ENCODE results near the gene GTPBP1.

Gene GTPBP1

GRCh38 chr22:38727123-38727522 is 21.4 kb downstream of the GTPBP1 start:
- DNase-seq (ENCODE audit: low read depth), result no peak

DNA sequence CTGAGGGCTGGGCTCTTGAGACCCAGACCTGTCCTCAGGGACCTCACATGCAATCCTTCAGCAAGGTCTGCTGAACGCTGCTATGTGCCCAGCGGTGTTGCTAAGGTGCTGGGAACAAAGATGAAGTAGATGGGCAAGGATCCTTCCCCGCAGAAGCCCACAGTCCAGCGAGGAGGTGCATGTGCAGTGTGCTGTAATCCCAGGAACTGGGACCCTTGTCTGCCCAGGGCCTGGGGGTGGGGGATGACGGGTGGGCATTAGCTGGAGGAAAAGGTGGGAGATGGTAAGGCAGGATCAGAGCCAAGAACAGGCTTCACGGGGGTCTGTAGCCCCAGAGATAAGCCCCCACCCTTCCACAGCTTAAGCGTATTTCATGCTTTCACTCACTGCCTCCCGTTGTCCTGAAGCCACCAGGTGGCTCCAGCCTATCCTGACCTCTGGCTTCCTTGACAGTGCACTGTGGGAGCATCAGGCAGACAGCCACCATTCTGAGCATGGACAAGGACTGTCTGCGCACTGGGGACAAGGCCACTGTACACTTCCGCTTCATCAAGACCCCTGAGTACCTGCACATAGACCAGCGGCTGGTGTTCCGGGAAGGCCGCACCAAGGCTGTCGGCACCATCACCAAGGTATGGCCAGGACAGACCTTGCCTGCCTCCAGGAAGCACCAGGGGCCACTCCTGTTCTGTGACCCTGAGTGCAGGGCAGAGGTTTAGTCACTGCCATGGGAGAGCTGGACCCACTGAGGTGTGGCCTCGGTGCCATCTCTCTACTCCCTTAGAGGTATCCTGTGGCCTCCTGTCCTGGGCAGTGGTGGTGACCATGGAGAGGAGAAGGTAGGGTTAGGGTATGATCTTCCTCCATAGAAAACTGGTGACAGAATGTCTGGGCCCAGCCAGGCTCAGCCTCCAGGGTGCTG is 22.0 kb downstream of the GTPBP1 start:
- no peak for DNase-seq (ENCODE audit: low read depth)

DNA sequence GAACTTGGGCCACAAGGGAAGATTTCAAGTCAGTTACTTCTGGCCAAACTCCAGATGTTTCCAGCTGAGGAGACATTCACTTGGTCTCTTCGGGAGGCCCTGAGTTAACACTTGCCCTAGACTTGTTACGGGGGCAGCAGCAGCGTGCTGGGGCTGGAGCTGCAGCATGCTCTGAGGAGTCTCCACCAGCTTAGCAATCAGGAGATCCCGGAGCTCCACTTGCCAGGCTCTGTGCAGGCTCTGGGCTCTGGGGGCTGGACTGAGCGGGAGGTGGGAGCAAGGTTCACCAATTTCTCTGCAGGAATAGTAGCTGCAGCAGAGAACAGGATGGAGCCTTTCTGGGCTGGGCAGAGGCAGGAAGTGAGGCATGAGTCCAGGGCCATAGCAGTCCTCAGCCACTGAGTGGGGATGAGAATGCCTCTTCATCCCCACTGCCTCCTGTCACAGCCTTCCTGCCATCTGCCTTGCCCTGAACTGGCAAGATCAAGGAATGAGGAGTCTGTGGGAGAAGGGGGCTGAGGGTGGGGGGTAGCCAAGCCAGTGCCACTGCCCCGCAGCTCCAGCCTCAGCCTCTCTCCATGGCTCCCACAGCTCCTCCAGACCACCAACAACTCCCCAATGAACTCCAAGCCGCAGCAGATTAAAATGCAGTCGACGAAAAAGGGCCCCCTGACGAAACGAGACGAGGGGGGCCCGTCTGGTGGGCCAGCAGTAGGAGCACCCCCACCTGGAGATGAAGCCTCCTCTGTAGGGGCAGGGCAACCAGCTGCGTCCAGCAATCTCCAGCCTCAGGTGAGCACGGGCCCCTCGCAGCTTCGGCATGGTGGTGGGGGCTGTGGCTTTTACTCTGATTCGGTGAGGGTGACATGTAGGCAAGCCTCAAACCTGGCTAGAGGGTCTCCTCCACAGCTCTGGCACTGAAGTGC is 23.4 kb downstream of the GTPBP1 start:
- DNase-seq (ENCODE audit: low read depth), result no peak

GRCh38 chr22:38729946-38730345 is 24.2 kb downstream of the GTPBP1 start:
- no peak for DNase-seq (ENCODE audit: low read depth)

- DNase-seq (ENCODE audit: low read depth), result no peak
Measured at GRCh38 chr22:38730411-38730871, 24.7 kb downstream of the GTPBP1 start.

GRCh38 chr22:38731703-38732161 is 26.0 kb downstream of the GTPBP1 start:
- no peak for DNase-seq (ENCODE audit: low read depth)

GRCh38 chr22:38732251-38732815 is 26.6 kb downstream of the GTPBP1 start:
- DNase-seq (ENCODE audit: low read depth), result no peak

- DNase-seq (ENCODE audit: low read depth), result no peak
Measured at GRCh38 chr22:38733329-38733723, 27.6 kb downstream of the GTPBP1 start.

DNA sequence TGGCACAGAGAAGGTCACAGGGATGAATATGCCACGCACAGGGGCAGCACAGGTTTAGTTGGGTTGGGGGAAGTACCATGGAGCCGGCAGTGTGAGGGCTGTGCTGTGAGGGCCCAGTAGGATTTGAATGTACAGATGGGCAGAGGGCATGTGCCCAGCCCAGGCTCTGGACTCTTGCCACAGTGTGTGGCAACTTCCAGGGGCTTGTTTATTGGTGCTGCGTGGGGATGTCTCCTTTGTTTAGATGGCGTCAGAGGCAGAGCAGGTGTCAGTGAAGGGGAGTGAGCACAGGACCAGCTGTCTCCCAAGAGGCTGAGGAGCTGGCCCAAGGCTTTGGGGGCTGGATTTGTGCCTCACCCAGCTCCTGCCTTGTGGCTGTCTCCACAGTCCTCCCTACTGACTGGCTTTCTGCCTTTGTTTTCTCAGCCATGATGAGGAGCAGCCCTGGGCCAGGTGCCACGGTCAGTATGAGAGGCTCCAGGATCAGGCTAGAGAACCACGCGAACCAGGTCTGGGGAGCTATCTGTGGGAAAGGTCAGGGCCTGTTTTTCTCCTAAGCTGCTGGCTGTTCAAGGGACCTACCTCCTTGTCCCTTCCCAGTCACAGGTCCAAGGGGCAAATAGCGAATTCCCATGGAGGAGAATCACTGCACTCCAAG is 28.1 kb downstream of the GTPBP1 start:
- no peak for DNase-seq (ENCODE audit: low read depth)

DNA sequence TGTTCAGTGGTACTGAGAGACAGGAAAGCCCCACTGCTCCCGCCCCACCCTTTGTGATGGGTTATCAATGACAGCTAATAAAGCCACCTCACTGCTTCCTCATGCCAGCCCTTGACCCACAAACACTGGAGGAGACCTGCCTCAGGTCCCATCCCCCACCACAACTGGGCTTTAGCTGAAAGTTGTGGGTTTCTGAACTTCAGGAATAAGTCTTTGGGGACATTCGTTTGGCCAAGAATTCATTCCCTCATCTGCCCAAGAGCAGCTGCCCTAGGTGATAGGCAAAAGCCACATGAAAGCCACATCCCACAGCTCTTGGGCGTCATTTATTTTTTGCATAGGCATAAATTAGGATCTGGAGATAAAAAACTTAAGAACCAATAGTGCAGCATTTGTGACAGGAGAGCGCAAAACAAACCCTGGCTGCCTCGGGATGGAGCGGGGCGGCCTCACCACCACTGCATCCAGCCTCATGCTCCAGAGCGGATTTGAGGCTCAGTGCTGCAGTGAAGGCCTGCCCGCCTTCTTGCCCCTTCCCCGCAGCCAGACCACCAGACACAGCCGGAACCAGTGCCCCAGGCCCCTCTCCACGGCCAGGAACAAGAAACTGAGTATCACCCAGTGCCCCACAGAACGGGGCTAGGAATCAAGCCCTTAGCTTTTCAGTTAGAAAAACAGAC is 28.8 kb downstream of the GTPBP1 start:
- DNase-seq (ENCODE audit: low read depth), result no peak

GRCh38 chr22:38735126-38735464 is 29.4 kb downstream of the GTPBP1 start:
- no peak for DNase-seq (ENCODE audit: low read depth)

DNA sequence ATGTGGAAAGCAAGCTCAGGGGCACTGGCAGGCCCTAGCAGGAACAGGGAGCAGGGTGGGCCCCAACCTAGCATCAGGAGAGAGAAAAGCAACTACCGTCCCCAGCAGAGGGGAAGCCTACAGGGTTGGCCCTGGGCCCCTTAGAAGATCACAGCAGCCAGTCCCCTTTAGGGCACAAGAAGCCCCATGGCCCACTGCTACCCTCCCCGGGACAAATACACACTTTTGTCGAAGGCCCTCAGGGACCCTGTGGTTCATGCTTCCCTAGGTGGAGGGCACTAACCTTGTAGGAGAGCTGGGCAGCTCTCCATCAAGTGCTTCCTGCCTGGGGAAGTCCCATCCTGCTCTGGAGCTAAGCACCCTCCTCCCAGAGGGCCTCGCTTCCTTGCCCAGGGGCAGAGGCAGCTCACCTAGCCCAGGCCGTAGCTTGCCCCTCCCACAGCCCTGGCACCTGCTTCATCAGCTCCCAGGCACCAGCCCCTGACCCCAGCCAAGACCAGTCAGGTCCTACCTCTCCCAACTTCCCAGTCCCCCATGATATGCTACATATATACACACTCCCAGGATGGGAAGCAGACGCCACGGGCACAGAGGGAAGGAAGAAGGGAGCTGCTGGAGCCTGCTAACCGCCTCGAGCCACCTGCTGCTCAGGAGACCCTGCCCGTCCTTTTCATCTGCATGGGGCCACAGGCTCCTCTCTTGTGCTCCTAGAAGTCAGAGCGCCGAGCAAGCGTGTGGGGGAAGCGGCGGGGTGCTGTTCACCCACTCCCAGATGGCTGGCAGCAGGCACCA is 29.9 kb downstream of the GTPBP1 start:
- DNase-seq (ENCODE audit: low read depth), result no peak

DNA sequence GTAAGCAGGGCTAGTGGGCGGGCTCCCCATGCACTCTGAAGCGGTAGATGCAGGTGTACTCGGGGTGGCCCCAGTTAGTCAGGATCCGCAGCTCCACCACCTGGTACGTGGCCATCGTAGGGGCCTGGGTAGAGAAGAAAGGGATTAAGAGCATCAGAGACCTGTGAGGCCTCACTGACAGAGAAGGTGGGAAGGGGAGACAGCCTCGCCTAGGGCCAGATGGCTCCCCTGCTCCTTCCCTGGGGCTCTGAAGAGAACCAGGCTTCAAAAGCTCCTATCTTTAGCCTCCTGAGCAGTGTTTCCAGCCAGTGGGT is 30.5 kb downstream of the GTPBP1 start:
- DNase-seq (ENCODE audit: low read depth), result no peak

- DNase-seq (ENCODE audit: low read depth), result no peak
Measured at GRCh38 chr22:38737302-38738060, 31.7 kb downstream of the GTPBP1 start.

GRCh38 chr22:38738475-38739070 is 32.8 kb downstream of the GTPBP1 start:
- DNase-seq (ENCODE audit: low read depth), result no peak

GRCh38 chr22:38739300-38740055 is 33.7 kb downstream of the GTPBP1 start:
- no peak for DNase-seq (ENCODE audit: low read depth)

GRCh38 chr22:38740116-38740723 is 34.5 kb downstream of the GTPBP1 start:
- DNase-seq (ENCODE audit: low read depth), result no peak

DNA sequence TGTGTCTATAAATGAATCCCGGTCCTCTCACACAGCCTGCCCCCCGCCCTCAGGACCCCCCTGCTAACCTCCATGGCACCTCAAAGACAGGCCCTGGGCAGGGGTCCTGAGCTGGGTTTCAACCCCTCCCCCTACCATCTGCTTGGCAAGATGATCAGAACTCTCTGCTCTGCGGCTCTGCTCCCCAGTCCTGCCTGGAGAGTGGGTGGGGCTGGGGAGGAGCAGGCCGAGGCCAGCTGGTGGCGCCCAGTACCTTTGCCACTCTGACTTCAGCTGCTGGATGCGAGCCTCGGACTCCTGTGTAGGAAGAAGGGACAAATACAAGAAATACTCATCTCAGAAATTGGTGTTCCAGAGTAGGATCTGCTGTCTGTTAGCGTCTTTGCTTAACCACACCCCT is 35.0 kb downstream of the GTPBP1 start:
- DNase-seq (ENCODE audit: low read depth), result no peak

All from fibroblast of the conjunctiva (primary cell).